IMR-90 (cell line): ENCODE results near the gene NACC2. TPM values are rescaled to one million over a fixed set of nuclear protein-coding genes. Genes with fewer than 3 reads are reported as not detected.

Source experiments
- ATAC-seq: fragments of 200-7000 bp; cut with Tn5 transposase; 2 replicates; pipeline ENCODE4 v1.9.1; 2020; ENCODE audit warnings: low read depth, mild to moderate bottlenecking, moderate library complexity
- BruUV-seq: library from RNA; stranded (reverse); fragments of 400-500 nt; replicated peaks from 2 replicates; lab custom pipeline; 2021; lab: Mats Ljungman, UMichigan
- CTCF ChIA-PET: fragments of 300-600 bp; formaldehyde crosslinking; extraction: SDS; loops from one replicate; lab custom pipeline; 2021; ENCODE audit warnings: antibody characterized with exemption; lab: Yijun Ruan, JAX
- POLR2A ChIA-PET: fragments of 300-600 bp; sonication (Branson Sonifier 250); formaldehyde crosslinking; loops from one replicate; lab custom pipeline; 2022; ENCODE audit warnings: antibody characterized with exemption; ENCODE audit not compliant: unreplicated experiment; lab: Charles Lee
- DNase-seq: peaks from one replicate; pipeline ENCODE4 v3.0.0; 2013
- H2AFZ ChIP-seq: replicated peaks from 2 replicates; pipeline ENCODE3; 2013; ENCODE audit warnings: low read length, mild to moderate bottlenecking; ENCODE audit not compliant: poor library complexity
- H2AK5ac ChIP-seq: 2 replicates; pipeline ENCODE4 v1.6.1; 2013; ENCODE audit warnings: low read depth, low read length, inconsistent platforms
- H2AK9ac ChIP-seq: replicated peaks from 2 replicates; pipeline ENCODE3; 2013; ENCODE audit warnings: mild to moderate bottlenecking, low read depth, low read length, moderate library complexity; ENCODE audit not compliant: poor library complexity
- H2BK120ac ChIP-seq: 2 replicates; pipeline ENCODE4 v1.6.1; 2013; ENCODE audit warnings: low read depth, low read length, inconsistent platforms
- H2BK15ac ChIP-seq: 3 replicates; pipeline ENCODE4 v1.6.1; 2013; ENCODE audit warnings: low read depth, low read length, inconsistent platforms
- H2BK20ac ChIP-seq: 2 replicates; pipeline ENCODE4 v1.6.1; 2013; ENCODE audit warnings: low read depth, mild to moderate bottlenecking, inconsistent platforms, low read length, moderate library complexity
- H2BK5ac ChIP-seq: 2 replicates; pipeline ENCODE4 v1.6.1; 2013; ENCODE audit warnings: mild to moderate bottlenecking, low read depth, low read length, inconsistent platforms; ENCODE audit not compliant: poor library complexity, severe bottlenecking
- H3K14ac ChIP-seq: replicated peaks from 2 replicates; pipeline ENCODE4 v1.6.1; 2013; ENCODE audit warnings: low read depth, low read length, inconsistent platforms
- H3K18ac ChIP-seq: 2 replicates; pipeline ENCODE4 v1.6.1; 2013; ENCODE audit warnings: low read depth, low read length, control low read depth
- H3K23ac ChIP-seq: 2 replicates; pipeline ENCODE4 v1.6.1; 2013; ENCODE audit warnings: low read depth, low read length, inconsistent platforms
- H3K27ac ChIP-seq: 2 replicates; pipeline ENCODE4 v1.5.1; 2013; ENCODE audit warnings: mild to moderate bottlenecking, control low read depth, low read length; ENCODE audit not compliant: insufficient read depth
- H3K27me3 ChIP-seq: 2 replicates; pipeline ENCODE4 v1.6.1; 2013; ENCODE audit warnings: low read length; ENCODE audit not compliant: control insufficient read depth, insufficient read depth
- H3K36me3 ChIP-seq: 2 replicates; pipeline ENCODE4 v1.6.1; 2013; ENCODE audit warnings: low read length, mixed read lengths; ENCODE audit not compliant: control insufficient read depth, insufficient read depth
- H3K4ac ChIP-seq: 2 replicates; pipeline ENCODE4 v1.6.1; 2013; ENCODE audit warnings: low read depth, low read length, inconsistent platforms
- H3K4me1 ChIP-seq: 2 replicates; pipeline ENCODE4 v1.6.1; 2013; ENCODE audit warnings: low read length, mixed read lengths; ENCODE audit not compliant: control insufficient read depth, insufficient read depth
- H3K4me2 ChIP-seq: 2 replicates; pipeline ENCODE4 v1.6.1; 2013; ENCODE audit warnings: low read depth, mild to moderate bottlenecking, control low read depth, low read length, moderate library complexity
- H3K4me3 ChIP-seq: 2 replicates; pipeline ENCODE4 v1.5.1; 2013; ENCODE audit warnings: low read depth, mild to moderate bottlenecking, control low read depth, low read length, moderate library complexity; ENCODE audit not compliant: insufficient read depth
- H3K56ac ChIP-seq: 2 replicates; pipeline ENCODE4 v1.6.1; 2013; ENCODE audit warnings: low read length, inconsistent platforms; ENCODE audit not compliant: insufficient read depth; ENCODE audit errors: extremely low read depth
- H3K79me1 ChIP-seq, 2 experiments: 2 replicates each; pipeline ENCODE4 v1.6.1; 2013; ENCODE audit warnings: low read length in 2 of 2, inconsistent platforms in 1 of 2, low read depth in 1 of 2
- H3K9ac ChIP-seq: 2 replicates; pipeline ENCODE4 v1.6.1; 2013; ENCODE audit warnings: low read depth, low read length, control low read depth
- H3K9me1 ChIP-seq: 2 replicates; pipeline ENCODE4 v1.6.1; 2013; ENCODE audit warnings: low read length, inconsistent platforms; ENCODE audit not compliant: insufficient read depth
- H3K9me3 ChIP-seq: 2 replicates; pipeline ENCODE4 v1.6.1; 2013; ENCODE audit warnings: low read length; ENCODE audit not compliant: control insufficient read depth, insufficient read depth
- H4K20me1 ChIP-seq: 2 replicates; pipeline ENCODE4 v1.6.1; 2013; ENCODE audit warnings: low read length, inconsistent platforms; ENCODE audit not compliant: insufficient read depth
- H4K5ac ChIP-seq: 2 replicates; pipeline ENCODE4 v1.6.1; 2013; ENCODE audit warnings: mild to moderate bottlenecking, low read depth, low read length, control low read depth
- H4K8ac ChIP-seq, 2 experiments: 2 replicates each; pipeline ENCODE4 v1.6.1; 2013; ENCODE audit warnings: low read depth in 2 of 2, low read length in 2 of 2, control low read depth in 1 of 2, inconsistent platforms in 1 of 2
- H4K91ac ChIP-seq: 2 replicates; pipeline ENCODE4 v1.6.1; 2013; ENCODE audit warnings: low read depth, low read length, inconsistent platforms; ENCODE audit not compliant: insufficient read depth
- BHLHE40 ChIP-seq: fragments of 150-350 bp; IDR thresholded peaks from 2 replicates; pipeline ENCODE4 v1.6.1; 2016; ENCODE audit warnings: mild to moderate bottlenecking, low read depth, low read length
- CEBPB ChIP-seq: IDR thresholded peaks from 2 replicates; pipeline ENCODE4 v1.6.1; 2012; ENCODE audit warnings: low read depth, low read length, improper control_type of control experiment
- CHD1 ChIP-seq: IDR thresholded peaks from 2 replicates; pipeline ENCODE4 v1.6.1; 2012; ENCODE audit warnings: low read depth, low read length, improper control_type of control experiment
- FOS ChIP-seq: fragments of 150-350 bp; IDR thresholded peaks from 2 replicates; pipeline ENCODE4 v1.6.1; 2016; ENCODE audit warnings: low read depth, low read length
- MAFK ChIP-seq: IDR thresholded peaks from 2 replicates; pipeline ENCODE4 v1.6.1; 2012; ENCODE audit warnings: low read depth, low read length, improper control_type of control experiment
- MAZ ChIP-seq: IDR thresholded peaks from 2 replicates; pipeline ENCODE4 v1.6.1; 2012; ENCODE audit warnings: low read depth, mild to moderate bottlenecking, low read length, improper control_type of control experiment, moderate library complexity, borderline replicate concordance
- MXI1 ChIP-seq: IDR thresholded peaks from 2 replicates; pipeline ENCODE4 v1.6.1; 2012; ENCODE audit warnings: low read depth, mild to moderate bottlenecking, low read length, moderate library complexity, borderline replicate concordance
- NFE2L2 ChIP-seq: fragments of 150-350 bp; IDR thresholded peaks from 2 replicates; pipeline ENCODE4 v1.6.1; 2016; ENCODE audit warnings: low read depth, mild to moderate bottlenecking, low read length
- RCOR1 ChIP-seq: IDR thresholded peaks from 2 replicates; pipeline ENCODE4 v1.6.1; 2012; ENCODE audit warnings: mild to moderate bottlenecking, low read length, improper control_type of control experiment; ENCODE audit not compliant: insufficient replicate concordance
- RFX5 ChIP-seq: IDR thresholded peaks from 2 replicates; pipeline ENCODE4 v1.8.0; 2012; ENCODE audit warnings: low read depth, mild to moderate bottlenecking, low read length, moderate library complexity
- SMC3 ChIP-seq: fragments of 150-350 bp; IDR thresholded peaks from 2 replicates; pipeline ENCODE4 v1.6.1; 2016; ENCODE audit warnings: low read depth, mild to moderate bottlenecking, antibody characterized with exemption, low read length, moderate library complexity
- USF2 ChIP-seq: fragments of 150-350 bp; IDR thresholded peaks from 2 replicates; pipeline ENCODE4 v1.6.1; 2017; ENCODE audit warnings: mild to moderate bottlenecking, antibody characterized with exemption, low read length, low read depth
- WGBS, 2 experiments: methylation state at CpG; one replicate each; pipeline versions ENCODE4 v1.1.5 to v1.1.7; 2013; ENCODE audit warnings: missing lambda C conversion rate in 2 of 2; ENCODE audit not compliant: insufficient read length in 1 of 2; ENCODE audit errors: extremely low coverage in 2 of 2; 5-methylcytosine and 5-hydroxymethylcytosine counted together
- dilution Hi-C: fragments of 300-500 bp; cut with HindIII; formaldehyde crosslinking; loops from one replicate; pipeline ENCODE4 v1.14.3; 2018; ENCODE audit warnings: low sequenced_read_pairs; ENCODE audit not compliant: unreplicated experiment
- in situ Hi-C: fragments of 300-500 bp; cut with MboI; formaldehyde crosslinking; loops from 3 replicates; pipeline ENCODE4 v1.14.3; 2019; ENCODE audit warnings: low sequenced_read_pairs, inconsistent platforms, mixed read lengths
- intact Hi-C: fragments of 100-400 bp; cut with micrococcal nuclease; formaldehyde crosslinking; loops from 2 replicates; pipeline ENCODE4 v1.10.0; 2022
- polyA plus RNA-seq, 3 experiments: library from polyadenylated mRNA; depleted of rRNA; stranded (reverse); fragments of >200 nt; gene quantifications; 2 replicates each; pipeline ENCODE4 v1.2.3, GENCODE V29; 2012; ENCODE audit warnings: low replicate concordance in 1 of 3
- total RNA-seq: library from RNA; depleted of rRNA; stranded (reverse); fragments of >200 nt; gene quantifications from 2 replicates; pipeline ENCODE4 v1.2.3, GENCODE V29; 2012
- TF ChIP-seq, protein P1 (sequence below): fragments of 150-350 bp; IDR thresholded peaks from 2 replicates; pipeline ENCODE4 v1.6.1; 2016; ENCODE audit warnings: low read depth, mild to moderate bottlenecking, low read length, moderate library complexity, borderline replicate concordance

Gene NACC2
- total and polyA plus RNA-seq, 2 of the 4 experiments (the other 2 are of a cell fraction), result 7.9 to 19.0 TPM

GRCh38 chr9:136117916-136118319 lies 22.8 kb upstream of the NACC2 start:
- Histone ChIP-seq H3K9me1 (peaks cover 7% of the 10 kb centered on the region; the same call in 1 of the 2 replicates), H3K9ac (peak overlapping the region; percentile 88), H3K4me1 (peaks cover 11% of the 10 kb centered on the region), H3K4me2 (peak overlapping the region; percentile 95), H2BK15ac (no peak overlapping the region), H3K23ac (peak overlapping the region; percentile 92), H4K20me1 (peaks cover 4% of the 10 kb centered on the region; the same call in 1 of the 2 replicates), H4K5ac (peak overlapping the region; percentile 55), H3K79me1 (peaks cover 5 to 42% of the 10 kb centered on the region in 2 experiments; a peak in 3 of 4 replicates), H4K8ac (peak overlapping the region; percentile 37 to 68; a peak in 2 of 4 replicates), H2AFZ (peak overlapping the region; percentile 97), H2BK120ac (no peak overlapping the region), H2AK9ac (peak overlapping the region; percentile 97), H3K36me3 (peaks cover 15% of the 10 kb centered on the region; the same call in 1 of the 2 replicates), H2AK5ac (peak overlapping the region; percentile 64), H3K27ac (peak overlapping the region; percentile 74), H3K9me3 (no peaks in the 10 kb centered on the region), H2BK5ac (peak overlapping the region; percentile 80), H3K18ac (no peak overlapping the region), H2BK20ac (no peak overlapping the region), H3K27me3 (no peaks in the 10 kb centered on the region), H3K14ac (peak overlapping the region; percentile 79; the same call in 1 of the 2 replicates), H3K4me3 (peak overlapping the region; percentile 64), H4K91ac (peak overlapping the region; percentile 39), H3K56ac (peak overlapping the region; percentile 33; the same call in 1 of the 2 replicates), H3K4ac (peak overlapping the region; percentile 78)
- peak; percentile 1 for ATAC-seq
- dilution Hi-C loops (no loop called here), in situ Hi-C loops (no loop called here), intact Hi-C loops (loop anchor here (2.0 kb wide), 1 partner anchor 23 kb away; the partner anchor contains the start of gene NACC2)
- CTCF ChIA-PET, result no interaction called here
- TF ChIP-seq, protein P1, sequence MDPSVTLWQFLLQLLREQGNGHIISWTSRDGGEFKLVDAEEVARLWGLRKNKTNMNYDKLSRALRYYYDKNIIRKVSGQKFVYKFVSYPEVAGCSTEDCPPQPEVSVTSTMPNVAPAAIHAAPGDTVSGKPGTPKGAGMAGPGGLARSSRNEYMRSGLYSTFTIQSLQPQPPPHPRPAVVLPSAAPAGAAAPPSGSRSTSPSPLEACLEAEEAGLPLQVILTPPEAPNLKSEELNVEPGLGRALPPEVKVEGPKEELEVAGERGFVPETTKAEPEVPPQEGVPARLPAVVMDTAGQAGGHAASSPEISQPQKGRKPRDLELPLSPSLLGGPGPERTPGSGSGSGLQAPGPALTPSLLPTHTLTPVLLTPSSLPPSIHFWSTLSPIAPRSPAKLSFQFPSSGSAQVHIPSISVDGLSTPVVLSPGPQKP, result no peak
- TF ChIP-seq CHD1 (no peak), RFX5 (no peak), SMC3 (no peak), MAZ (no peak), USF2 (no peak), MXI1 (no peak), FOS (no peak), NFE2L2 (no peak), RCOR1 (no peak), MAFK (no peak), BHLHE40 (no peak), CEBPB (no peak)
- DNase-seq, result no peak
- BruUV-seq, result no TSS peak
- POLR2A ChIA-PET, result no interaction called here
- WGBS, 2 experiments, result 2% methylated on average over 17 of the region's 36 CpGs; no CpG with 5 or more reads in 1 of the 2 experiments
